ENCODE data around the gene HSP90AB1.

Gene HSP90AB1

GRCh38 chr6:44264154-44265006 lies 17.5 kb downstream of the HSP90AB1 start:
- DNase-seq (ENCODE audit: low spot score in 2 of 2) (peak in 1 of 2 donors; percentile 71), ATAC-seq (peak; percentile 48)
- H3K9me3 Mint-ChIP-seq = no peaks in the 10 kb centered on the region
- H3K27ac Mint-ChIP-seq = peak overlapping the region; percentile 98
- H3K4me3 Mint-ChIP-seq = peak overlapping the region; percentile 98
- H3K36me3 Mint-ChIP-seq = peaks cover 59% of the 10 kb centered on the region
- peaks cover 61% of the 10 kb centered on the region for H3K4me1 Mint-ChIP-seq

- peak; percentile 69 for ATAC-seq
- Mint-ChIP-seq H3K9me3 (no peaks in the 10 kb centered on the region), H3K4me3 (peak within 1 kb of the TSS; percentile 98)
These were observed 18.3 kb downstream of the HSP90AB1 start, which contains the start of gene NFKBIE for GRCh38 chr6:44265007-44265721. NFKBIE (minus strand) TSS chr6:44265551; CDS start chr6:44265346, 205 bp downstream.

GRCh38 chr6:44265722-44266233 lies 18.9 kb downstream of the HSP90AB1 start:
- ATAC-seq (no peak), DNase-seq (ENCODE audit: low spot score in 2 of 2) (no peak)
- Mint-ChIP-seq H3K36me3 (peaks cover 45% of the 10 kb centered on the region), H3K4me1 (peaks cover 67% of the 10 kb centered on the region), H3K9me3 (no peaks in the 10 kb centered on the region), H3K4me3 (peak overlapping the region; percentile 98), H3K27ac (peak overlapping the region; percentile 98)

More at GRCh38 chr6:44265007-44265721, 18.3 kb downstream of the HSP90AB1 start, which contains the start of gene NFKBIE:
- Mint-ChIP-seq H3K27ac (peak within 1 kb of the TSS; percentile 98), H3K4me1 (peaks cover 69% of the 10 kb centered on the region), H3K36me3 (peaks cover 51% of the 10 kb centered on the region)
- peak; percentile 96 to 98 for DNase-seq (ENCODE audit: low spot score in 2 of 2)

- peaks cover 65% of the 10 kb centered on the region for H3K4me1 Mint-ChIP-seq
- peak overlapping the region; percentile 98 for H3K4me3 Mint-ChIP-seq
- ATAC-seq = no peak
- no peak for DNase-seq (ENCODE audit: low spot score in 2 of 2)
- H3K9me3 Mint-ChIP-seq = no peaks in the 10 kb centered on the region
- peak overlapping the region; percentile 98 for H3K27ac Mint-ChIP-seq
- peaks cover 39% of the 10 kb centered on the region for H3K36me3 Mint-ChIP-seq
These were observed 19.4 kb downstream of the HSP90AB1 start for GRCh38 chr6:44266347-44266746.

DNA sequence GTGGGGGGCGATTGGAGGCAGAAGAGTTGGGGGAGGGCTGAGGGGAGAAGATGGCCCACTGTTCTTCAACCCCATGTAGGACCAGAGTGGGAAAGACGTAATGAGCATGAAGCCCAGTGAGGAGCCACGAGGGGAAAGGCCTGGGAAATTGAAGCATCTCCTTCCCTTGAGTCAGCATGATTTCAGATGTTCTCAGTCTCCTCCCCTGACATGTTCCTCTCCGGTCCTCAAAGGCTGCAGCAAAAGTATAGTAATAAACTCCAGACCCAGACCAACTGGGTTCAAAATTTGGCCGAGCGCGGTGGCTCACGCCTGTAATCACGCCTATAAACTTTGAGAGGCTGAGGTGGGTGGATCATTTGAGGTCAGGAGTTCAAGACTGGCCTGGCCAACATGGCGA lies 20.4 kb downstream of the HSP90AB1 start:
- H3K4me1 Mint-ChIP-seq = peaks cover 57% of the 10 kb centered on the region

DNA sequence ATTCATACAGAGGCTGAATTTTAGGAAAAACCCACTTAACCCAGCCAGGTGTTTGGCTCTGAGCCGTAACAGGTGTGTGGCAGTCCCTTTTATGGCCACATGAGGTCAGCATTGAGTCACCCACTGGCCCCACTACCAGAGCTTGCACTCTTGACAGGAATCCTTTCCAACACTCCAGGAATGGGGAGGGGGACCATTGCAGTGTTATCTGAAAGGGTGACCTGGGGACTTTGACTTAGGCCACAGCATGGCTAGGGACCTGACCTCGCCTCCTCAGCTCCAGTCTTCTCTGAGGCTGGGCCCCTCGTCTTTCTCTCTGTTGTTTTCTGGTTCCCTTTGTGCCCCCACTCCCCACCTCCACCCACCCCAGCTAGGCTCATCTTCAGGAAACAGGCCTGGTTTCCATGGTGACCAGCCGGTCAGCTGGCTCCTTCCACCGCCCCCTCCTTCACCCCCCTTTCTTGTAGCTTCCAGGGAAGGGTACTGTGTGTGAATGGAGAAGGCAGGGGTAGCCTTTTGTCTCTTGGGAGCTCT lies 21.3 kb downstream of the HSP90AB1 start:
- no peak overlapping the region for H3K4me3 Mint-ChIP-seq

More for the DNA sequence above, 20.4 kb downstream of the HSP90AB1 start:
- Mint-ChIP-seq H3K36me3 (peaks cover 30% of the 10 kb centered on the region), H3K4me3 (no peak overlapping the region), H3K9me3 (no peaks in the 10 kb centered on the region), H3K27ac (no peak overlapping the region)
- ATAC-seq = no peak
- DNase-seq (ENCODE audit: low spot score in 2 of 2) = no peak

GRCh38 chr6:44269178-44269920 lies 22.4 kb downstream of the HSP90AB1 start:
- H3K4me3 Mint-ChIP-seq = peak overlapping the region; percentile 66
- no peaks in the 10 kb centered on the region for H3K9me3 Mint-ChIP-seq
- no peak for DNase-seq (ENCODE audit: low spot score in 2 of 2)
- ATAC-seq = peak; percentile 62
- H3K36me3 Mint-ChIP-seq = peaks cover 21% of the 10 kb centered on the region
- no peak overlapping the region for H3K27ac Mint-ChIP-seq
- H3K4me1 Mint-ChIP-seq = peaks cover 36% of the 10 kb centered on the region

More for the DNA sequence above, 21.3 kb downstream of the HSP90AB1 start:
- DNase-seq (ENCODE audit: low spot score in 2 of 2) (peak; percentile 54 to 83), ATAC-seq (no peak)
- H3K9me3 Mint-ChIP-seq = no peaks in the 10 kb centered on the region
- H3K27ac Mint-ChIP-seq = no peak overlapping the region
- H3K4me1 Mint-ChIP-seq = peaks cover 48% of the 10 kb centered on the region
- H3K36me3 Mint-ChIP-seq = peaks cover 23% of the 10 kb centered on the region

DNA sequence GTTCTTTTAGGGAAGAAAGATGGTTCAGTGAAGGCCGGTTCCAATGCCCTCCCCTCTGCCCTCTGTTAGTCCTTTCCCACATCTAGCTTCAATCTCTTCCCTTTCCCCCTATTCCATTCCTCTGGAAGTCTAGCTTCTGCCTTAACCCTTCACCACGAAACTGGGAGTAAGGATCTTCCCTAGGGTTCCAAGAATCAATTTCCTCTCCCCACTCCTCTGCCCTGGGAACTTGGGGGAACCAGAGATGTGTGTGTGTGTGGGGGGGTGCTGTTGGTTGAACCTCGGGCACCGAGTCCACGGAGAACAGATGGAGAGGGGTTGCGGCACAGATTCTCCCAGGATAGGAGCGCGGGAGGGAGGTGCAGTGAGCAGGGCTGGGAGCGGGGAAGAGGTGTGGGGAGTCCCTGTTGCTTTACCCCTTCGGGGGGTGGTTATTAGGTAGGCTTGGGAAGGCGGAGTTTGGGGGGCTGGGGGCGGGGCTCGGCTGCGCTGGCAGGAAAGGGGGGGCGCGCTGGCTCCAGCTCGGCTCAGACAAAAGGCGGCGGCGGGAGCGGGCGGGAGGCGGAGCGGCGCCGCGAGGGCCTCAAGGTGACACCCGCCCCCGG lies 23.1 kb downstream of the HSP90AB1 start, which contains the start of gene TMEM151B:
TSS of gene TMEM151B (plus strand) at position 530 of the 605 bp plus-strand sequence. CDS start 293 bp downstream, outside the sequence.
- Mint-ChIP-seq H3K9me3 (no peaks in the 10 kb centered on the region), H3K4me3 (peak within 1 kb of the TSS; percentile 66), H3K36me3 (peaks cover 18% of the 10 kb centered on the region), H3K4me1 (peaks cover 32% of the 10 kb centered on the region), H3K27ac (no peak within 1 kb of the TSS)
- DNase-seq (ENCODE audit: low spot score in 2 of 2) (no peak), ATAC-seq (no peak)

- no peak for DNase-seq (ENCODE audit: low spot score in 2 of 2)
- peaks cover 13% of the 10 kb centered on the region for H3K36me3 Mint-ChIP-seq
- no peak for ATAC-seq
- H3K4me1 Mint-ChIP-seq = peaks cover 32% of the 10 kb centered on the region
- no peaks in the 10 kb centered on the region for H3K9me3 Mint-ChIP-seq
- H3K4me3 Mint-ChIP-seq = peak overlapping the region; percentile 66
- no peak overlapping the region for H3K27ac Mint-ChIP-seq
These were observed 23.9 kb downstream of the HSP90AB1 start for GRCh38 chr6:44270526-44271405.

- no peak for DNase-seq (ENCODE audit: low spot score in 2 of 2)
- Mint-ChIP-seq H3K4me1 (peaks cover 27% of the 10 kb centered on the region), H3K9me3 (no peaks in the 10 kb centered on the region), H3K4me3 (peak overlapping the region; percentile 42), H3K27ac (no peak overlapping the region), H3K36me3 (peaks cover 8% of the 10 kb centered on the region)
- no peak for ATAC-seq
These were observed 24.5 kb downstream of the HSP90AB1 start for GRCh38 chr6:44271406-44271723.

DNA sequence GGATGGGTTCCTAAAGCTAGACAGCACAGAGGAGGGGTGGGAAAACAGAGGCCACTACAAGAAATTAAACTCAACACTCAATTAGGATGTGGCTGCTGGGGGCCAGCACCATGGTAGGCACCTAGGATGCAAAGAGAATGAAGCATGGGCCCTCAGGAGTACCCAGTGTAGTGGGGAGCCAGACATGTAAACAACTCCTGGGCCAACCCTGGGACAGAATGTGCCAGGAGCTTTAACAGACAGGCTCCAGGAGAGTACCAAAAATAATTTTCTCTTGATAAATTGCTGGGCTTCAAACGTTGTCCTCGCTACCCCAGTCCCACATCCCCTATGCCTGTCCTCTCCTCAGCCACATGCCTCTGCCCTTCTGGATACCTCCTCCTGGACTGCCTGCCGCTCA lies 25.0 kb downstream of the HSP90AB1 start:
- DNase-seq (ENCODE audit: low spot score in 2 of 2) (no peak), ATAC-seq (no peak)
- Mint-ChIP-seq H3K27ac (no peak overlapping the region), H3K4me3 (no peak overlapping the region), H3K4me1 (peaks cover 21% of the 10 kb centered on the region), H3K9me3 (no peaks in the 10 kb centered on the region), H3K36me3 (peaks cover 2% of the 10 kb centered on the region)

DNA sequence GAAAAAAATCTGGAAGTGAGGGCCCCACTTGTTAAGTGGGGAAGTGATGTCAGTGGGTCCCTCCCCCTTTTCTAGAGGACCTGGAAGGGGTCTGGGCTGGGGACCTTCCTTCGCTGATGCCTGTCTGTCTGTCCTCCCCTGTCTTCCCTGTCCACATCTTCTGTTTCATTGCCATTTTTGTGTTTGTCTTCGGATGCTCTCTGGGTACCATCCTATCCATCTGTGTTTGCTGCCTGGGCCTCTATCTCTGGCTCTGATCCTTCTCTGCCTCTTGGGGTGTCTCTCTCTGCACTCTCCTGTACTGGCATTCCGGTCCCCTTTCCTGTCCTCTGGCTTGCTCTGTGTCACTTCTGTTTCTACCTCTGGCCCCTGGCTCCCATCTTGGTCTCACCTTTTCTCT lies 25.6 kb downstream of the HSP90AB1 start:
- no peaks in the 10 kb centered on the region for H3K36me3 Mint-ChIP-seq
- H3K27ac Mint-ChIP-seq = no peak overlapping the region
- ATAC-seq (no peak), DNase-seq (ENCODE audit: low spot score in 2 of 2) (no peak)
- peaks cover 18% of the 10 kb centered on the region for H3K4me1 Mint-ChIP-seq
- H3K4me3 Mint-ChIP-seq = no peak overlapping the region
- no peaks in the 10 kb centered on the region for H3K9me3 Mint-ChIP-seq

- Mint-ChIP-seq H3K9me3 (no peaks in the 10 kb centered on the region), H3K4me1 (peaks cover 18% of the 10 kb centered on the region), H3K36me3 (no peaks in the 10 kb centered on the region), H3K4me3 (no peak overlapping the region), H3K27ac (no peak overlapping the region)
- DNase-seq (ENCODE audit: low spot score in 2 of 2) = no peak
- no peak for ATAC-seq
These were observed 26.2 kb downstream of the HSP90AB1 start for GRCh38 chr6:44272999-44273566.
